Left lobe of liver (tissue), 2 donors: ENCODE measurements around the gene FGF14. TPM values are rescaled to one million over a fixed set of nuclear protein-coding genes. Genes with fewer than 3 reads are reported as not detected.

Source experiments
- ATAC-seq: fragments of 200-7000 bp; cut with Tn5 transposase; one replicate; pipeline ENCODE4 v1.9.1; 2020; ENCODE audit warnings: mild to moderate bottlenecking, moderate library complexity
- DNase-seq: peaks from one replicate; pipeline ENCODE4 v3.0.0-alpha.2; 2020; ENCODE audit warnings: low spot score
- total RNA-seq: library from RNA; stranded (reverse); gene quantifications from one replicate; pipeline ENCODE4 v1.2.1, GENCODE V29; 2021
- donor health status: DM: no; HTN: no; CAD: no; lungs with moderate emphysema.
- donor health status: DM: no; HTN: yes; CAD: no.

FGF14 gene
- total RNA-seq, 1 donor from 2014 or later = 0.48 TPM

GRCh38 chr13:101703081-101703480 is 698.8 kb downstream of the FGF14 start:
- DNase-seq (no peak), ATAC-seq (no peak)

- DNase-seq (no peak), ATAC-seq (peak; percentile 97)
Observed at GRCh38 chr13:101700598-101700997, 701.2 kb downstream of the FGF14 start.

DNA sequence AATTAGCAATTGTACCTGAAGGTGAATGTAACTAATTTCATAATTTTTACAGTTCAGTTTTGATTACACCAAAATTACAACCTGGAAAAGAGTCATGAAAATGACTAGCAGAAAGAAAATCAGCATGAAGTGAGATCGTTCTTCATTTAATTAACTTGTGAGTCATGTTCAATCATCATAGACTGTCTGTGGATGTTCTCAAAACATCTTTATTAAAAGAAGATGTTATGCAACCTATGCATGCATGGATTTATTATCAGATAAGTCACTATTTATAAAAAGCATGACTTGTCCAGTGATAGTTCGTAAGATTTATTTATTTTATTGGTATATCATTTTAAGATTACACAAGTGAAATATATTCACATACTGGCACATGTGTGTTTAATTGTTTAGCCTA is 703.4 kb downstream of the FGF14 start:
- ATAC-seq (no peak), DNase-seq (no peak)

DNA sequence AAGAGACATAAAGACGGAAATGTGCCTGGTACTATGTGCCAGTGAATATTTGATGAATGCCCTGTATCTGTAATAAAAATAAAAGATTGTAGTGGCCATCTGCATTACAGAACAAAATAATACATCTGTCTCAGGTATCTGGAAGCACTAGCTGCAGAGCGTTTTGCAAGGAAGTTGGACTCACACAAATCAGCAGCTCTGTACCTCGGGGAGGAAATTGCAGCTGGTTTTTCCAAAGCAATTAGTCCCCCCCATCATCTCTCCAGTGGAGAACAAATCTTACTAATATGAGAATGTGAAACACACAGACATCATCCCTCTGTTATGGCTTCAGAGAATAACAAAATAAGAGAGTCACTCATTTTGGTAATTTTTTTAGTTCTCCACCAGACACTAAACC is 704.1 kb downstream of the FGF14 start:
- ATAC-seq = no peak
- no peak for DNase-seq

DNA sequence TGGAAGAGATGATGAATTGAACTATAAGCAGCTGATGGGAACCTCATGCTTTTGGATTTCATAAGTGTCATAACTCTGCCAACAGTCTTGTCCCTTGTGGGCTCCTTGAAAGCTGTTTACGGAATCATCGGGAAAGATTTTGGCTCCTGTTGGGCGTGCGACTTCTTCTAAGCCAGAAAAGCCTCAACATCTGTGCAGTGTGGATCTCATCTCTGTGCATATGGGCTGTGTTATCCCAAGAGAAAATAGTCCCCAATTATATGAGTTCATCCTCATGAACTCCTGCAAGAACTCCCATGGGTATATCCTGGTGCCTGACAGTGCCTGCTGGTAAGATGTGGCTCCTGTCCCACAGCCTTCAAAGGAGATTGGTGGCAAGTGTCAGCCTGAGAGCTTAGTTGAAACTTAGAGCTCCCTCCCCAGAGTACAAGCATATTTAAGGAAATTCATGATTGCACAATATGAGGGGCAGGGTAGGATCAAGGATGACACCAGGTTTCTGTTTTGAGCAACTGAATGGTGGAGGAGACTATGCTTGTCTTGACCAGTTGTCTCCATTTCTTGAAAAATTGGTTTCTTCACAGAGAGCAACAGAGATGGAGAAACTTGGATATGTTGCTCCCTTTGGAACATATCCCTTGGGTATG is 705.9 kb downstream of the FGF14 start:
- DNase-seq (no peak), ATAC-seq (no peak)

DNA sequence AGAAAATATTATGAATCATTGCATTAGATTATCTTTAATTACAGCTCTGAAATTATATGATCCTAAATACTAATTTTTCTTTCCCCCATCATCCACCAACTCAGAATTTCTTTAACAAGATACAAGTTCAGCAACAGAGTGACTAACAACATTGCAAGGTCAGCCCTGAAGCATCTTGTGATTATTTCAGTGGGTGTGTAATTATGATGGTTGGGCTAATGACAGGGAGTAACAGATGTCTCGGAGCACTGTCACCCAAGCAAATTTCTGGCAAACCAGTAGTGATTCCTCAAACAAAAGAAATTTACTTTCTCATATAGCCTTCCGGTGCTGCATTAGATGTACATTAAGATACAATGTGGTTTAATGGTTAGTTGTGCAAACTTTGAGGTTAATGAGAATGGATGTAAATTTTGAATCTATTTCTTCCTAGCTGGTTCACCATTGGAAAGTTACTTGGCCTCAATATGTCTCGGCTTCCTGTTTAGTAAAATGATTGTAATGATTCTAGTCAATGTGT is 710.4 kb downstream of the FGF14 start:
- no peak for DNase-seq
- no peak for ATAC-seq

DNA sequence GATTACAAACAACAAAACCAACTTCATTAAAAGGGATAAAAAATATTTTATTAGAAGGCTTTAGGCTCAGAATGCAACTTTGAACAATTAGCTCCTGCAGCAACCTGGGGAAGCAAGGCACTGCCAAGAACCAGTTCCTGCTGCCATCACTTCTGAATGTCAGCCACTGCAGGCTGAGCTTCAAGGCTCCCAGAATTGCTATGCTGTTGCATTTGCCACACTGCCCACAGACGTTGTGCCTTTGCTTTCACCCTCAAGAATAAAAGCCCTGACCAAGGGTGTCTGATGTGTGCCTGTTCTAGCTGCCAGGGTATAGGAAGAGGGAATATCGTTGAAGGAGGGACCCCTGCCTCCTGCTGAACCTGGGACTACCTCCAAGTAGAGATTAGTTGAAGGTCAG is 711.0 kb downstream of the FGF14 start:
- ATAC-seq = no peak
- DNase-seq = no peak

DNA sequence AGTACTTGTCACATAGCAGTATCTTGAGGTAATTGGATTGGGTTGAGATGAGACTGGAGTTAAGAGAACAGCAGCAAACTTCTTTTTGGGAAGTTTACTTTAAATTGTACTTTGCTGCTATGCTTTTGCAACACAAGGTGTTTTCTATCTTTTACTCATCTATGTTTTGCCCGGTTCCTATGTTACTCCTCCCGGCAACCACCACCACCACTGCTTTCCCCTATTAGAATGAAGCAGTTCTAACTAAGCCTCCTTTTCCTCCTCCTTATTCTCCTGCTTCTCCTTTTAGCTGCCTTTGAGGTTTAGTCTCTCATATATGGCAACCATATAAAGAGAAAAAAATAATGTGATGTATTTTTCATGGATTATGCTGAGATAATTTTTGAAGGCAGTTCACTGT is 715.8 kb downstream of the FGF14 start:
- no peak for ATAC-seq
- DNase-seq = no peak

GRCh38 chr13:101681834-101682233 is 720.0 kb downstream of the FGF14 start:
- DNase-seq (no peak), ATAC-seq (no peak)

GRCh38 chr13:101673360-101674105 is 728.3 kb downstream of the FGF14 start:
- ATAC-seq (no peak), DNase-seq (no peak)

DNA sequence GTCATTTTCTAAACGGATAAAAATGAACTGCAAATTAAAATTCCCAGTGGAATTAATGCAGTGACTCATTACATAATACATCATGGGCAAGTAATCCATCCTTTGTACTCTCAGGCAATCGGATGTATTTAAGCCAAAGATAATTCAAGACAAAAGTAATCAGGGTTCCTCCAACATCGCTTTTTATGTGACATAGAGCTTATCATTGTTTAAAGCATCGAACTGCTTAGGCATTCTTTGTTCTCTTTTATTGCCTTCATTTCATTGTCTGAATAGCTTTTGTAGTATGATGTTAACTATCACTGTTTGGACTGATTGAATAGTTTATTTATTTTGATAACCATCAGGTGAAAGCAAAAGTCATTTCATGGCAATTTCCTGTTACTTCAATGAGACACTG is 740.0 kb downstream of the FGF14 start:
- ATAC-seq (no peak), DNase-seq (no peak)

Other genes starting within 250 kb of the FGF14 start
- gene TPP2, start 194.9 kb upstream of the FGF14 start, total RNA-seq = 20.3 TPM